ENCODE data around the gene ZFAND2A. TPM values are rescaled to one million over a fixed set of nuclear protein-coding genes. Genes with fewer than 3 reads are reported as not detected.

Gene ZFAND2A
- total and polyA plus RNA-seq, 4 donors: 17.3 to 44.3 (median 30.0) TPM

DNA sequence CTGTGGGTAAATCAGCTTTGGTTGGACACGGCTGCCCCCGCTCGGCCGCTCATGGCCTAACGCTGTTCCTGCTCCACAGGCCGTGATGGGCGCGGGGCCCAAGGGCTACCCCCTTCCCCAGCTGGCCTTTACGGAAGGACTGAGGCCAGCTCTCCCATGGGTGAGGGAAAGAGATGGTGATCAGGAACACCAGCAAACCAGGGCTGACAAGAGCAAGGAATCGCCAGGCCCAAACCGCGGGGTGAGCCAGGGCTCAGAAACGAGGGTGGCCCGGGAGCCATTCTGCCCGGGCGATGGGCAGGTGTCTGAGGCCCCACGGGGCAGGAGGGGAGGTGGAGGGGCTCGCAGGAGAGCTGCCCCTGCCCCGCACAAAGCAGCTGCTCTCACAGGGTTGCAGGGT lies 45.5 kb downstream of the ZFAND2A start:
- Histone ChIP-seq H3K36me3 (ENCODE audit: control insufficient read depth in 4 of 4, insufficient read depth in 4 of 4, low read length in 4 of 4) (peaks cover 0 to 5% (median under 1%) of the 10 kb centered on the region in 4 donors), H3K9me3 (ENCODE audit: control insufficient read depth in 4 of 4, insufficient read depth in 3 of 4, low read length in 3 of 4) (no peaks in the 10 kb centered on the region), H3K9ac (ENCODE audit: insufficient read depth in 1 of 2, low read length in 2 of 2) (no peak overlapping the region), H3K27me3 (ENCODE audit: control insufficient read depth in 3 of 3, insufficient read depth in 3 of 3, low read length in 2 of 3) (no peaks in the 10 kb centered on the region), H3K4me3 (no peak overlapping the region), H3K4me1 (ENCODE audit: control insufficient read depth in 5 of 5, insufficient read depth in 5 of 5, low read length in 5 of 5) (no peaks in the 10 kb centered on the region), H3K27ac (ENCODE audit: low read depth in 1 of 2, low read length in 1 of 2) (no peak overlapping the region)
- TF ChIP-seq, protein P1, sequence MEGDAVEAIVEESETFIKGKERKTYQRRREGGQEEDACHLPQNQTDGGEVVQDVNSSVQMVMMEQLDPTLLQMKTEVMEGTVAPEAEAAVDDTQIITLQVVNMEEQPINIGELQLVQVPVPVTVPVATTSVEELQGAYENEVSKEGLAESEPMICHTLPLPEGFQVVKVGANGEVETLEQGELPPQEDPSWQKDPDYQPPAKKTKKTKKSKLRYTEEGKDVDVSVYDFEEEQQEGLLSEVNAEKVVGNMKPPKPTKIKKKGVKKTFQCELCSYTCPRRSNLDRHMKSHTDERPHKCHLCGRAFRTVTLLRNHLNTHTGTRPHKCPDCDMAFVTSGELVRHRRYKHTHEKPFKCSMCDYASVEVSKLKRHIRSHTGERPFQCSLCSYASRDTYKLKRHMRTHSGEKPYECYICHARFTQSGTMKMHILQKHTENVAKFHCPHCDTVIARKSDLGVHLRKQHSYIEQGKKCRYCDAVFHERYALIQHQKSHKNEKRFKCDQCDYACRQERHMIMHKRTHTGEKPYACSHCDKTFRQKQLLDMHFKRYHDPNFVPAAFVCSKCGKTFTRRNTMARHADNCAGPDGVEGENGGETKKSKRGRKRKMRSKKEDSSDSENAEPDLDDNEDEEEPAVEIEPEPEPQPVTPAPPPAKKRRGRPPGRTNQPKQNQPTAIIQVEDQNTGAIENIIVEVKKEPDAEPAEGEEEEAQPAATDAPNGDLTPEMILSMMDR (IDR thresholded peaks at IDR 0.05; ENCODE audit: control extremely low read depth, extremely low read depth): no peak
- ATAC-seq (ENCODE audit: insufficient read depth, low FRiP score) (no peak), DNase-seq (no peak)
- WGBS, 2 donors: 92 to 97% methylated on average over 19 of the region's 19 CpGs

DNA sequence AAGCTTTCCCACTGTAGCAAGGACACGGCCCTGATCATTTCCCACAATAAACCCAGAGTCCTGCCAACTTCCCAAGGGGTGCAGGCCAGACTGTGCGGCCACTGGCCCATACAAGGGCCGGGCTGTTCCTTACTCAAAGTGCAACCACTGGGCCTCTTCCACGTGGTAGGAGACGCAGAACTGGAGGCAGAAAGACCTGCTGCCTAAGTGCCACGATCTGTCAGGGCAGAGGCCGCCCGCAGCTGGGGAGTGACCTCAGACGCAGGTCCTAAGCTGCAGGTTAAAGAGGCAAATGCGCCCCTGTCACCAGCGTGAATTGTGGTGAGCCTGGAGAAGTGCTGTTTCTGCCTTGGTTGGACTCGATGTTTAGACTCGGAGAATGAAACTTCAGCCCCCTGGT lies 45.9 kb downstream of the ZFAND2A start:
- no peaks in the 10 kb centered on the region for H3K4me1 ChIP-seq (ENCODE audit: control insufficient read depth in 5 of 5, insufficient read depth in 5 of 5, low read length in 5 of 5)
- 93 to 96% methylated on average over 13 of the region's 13 CpGs for WGBS, 2 donors
- H3K36me3 ChIP-seq (ENCODE audit: control insufficient read depth in 4 of 4, insufficient read depth in 4 of 4, low read length in 4 of 4): peaks cover 0 to 5% (median under 1%) of the 10 kb centered on the region in 4 donors
- no peaks in the 10 kb centered on the region for H3K9me3 ChIP-seq (ENCODE audit: control insufficient read depth in 4 of 4, insufficient read depth in 3 of 4, low read length in 3 of 4)
- no peak for ATAC-seq (ENCODE audit: insufficient read depth, low FRiP score)
- no peak overlapping the region for H3K9ac ChIP-seq (ENCODE audit: insufficient read depth in 1 of 2, low read length in 2 of 2)
- TF ChIP-seq, protein P1 (IDR thresholded peaks at IDR 0.05; ENCODE audit: control extremely low read depth, extremely low read depth): no peak
- no peak overlapping the region for H3K27ac ChIP-seq (ENCODE audit: low read depth in 1 of 2, low read length in 1 of 2)
- no peak overlapping the region for H3K4me3 ChIP-seq
- no peaks in the 10 kb centered on the region for H3K27me3 ChIP-seq (ENCODE audit: control insufficient read depth in 3 of 3, insufficient read depth in 3 of 3, low read length in 2 of 3)
- DNase-seq: no peak

DNA sequence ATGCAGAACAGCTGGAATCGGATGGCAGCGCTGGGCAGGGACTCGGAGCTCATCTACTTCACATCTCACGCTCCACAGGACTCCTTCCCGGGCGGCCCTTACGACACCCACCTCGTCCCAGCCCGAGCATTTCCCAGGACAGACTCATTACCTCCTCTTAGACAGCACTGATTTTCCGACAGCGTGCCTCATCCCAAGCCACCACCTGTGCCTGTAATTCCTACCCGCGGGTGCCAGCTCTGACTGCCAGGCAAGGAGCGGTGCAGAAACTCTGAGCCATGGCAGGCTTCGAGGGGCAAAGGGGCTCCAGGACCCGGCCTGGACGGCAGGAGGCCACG lies 46.5 kb downstream of the ZFAND2A start:
- Histone ChIP-seq H3K4me1 (ENCODE audit: control insufficient read depth in 5 of 5, insufficient read depth in 5 of 5, low read length in 5 of 5) (no peaks in the 10 kb centered on the region), H3K27me3 (ENCODE audit: control insufficient read depth in 3 of 3, insufficient read depth in 3 of 3, low read length in 2 of 3) (no peaks in the 10 kb centered on the region), H3K27ac (ENCODE audit: low read depth in 1 of 2, low read length in 1 of 2) (no peak overlapping the region), H3K4me3 (no peak overlapping the region), H3K9me3 (ENCODE audit: control insufficient read depth in 4 of 4, insufficient read depth in 3 of 4, low read length in 3 of 4) (no peaks in the 10 kb centered on the region), H3K9ac (ENCODE audit: insufficient read depth in 1 of 2, low read length in 2 of 2) (no peak overlapping the region), H3K36me3 (ENCODE audit: control insufficient read depth in 4 of 4, insufficient read depth in 4 of 4, low read length in 4 of 4) (peaks cover 0 to 5% (median under 1%) of the 10 kb centered on the region in 4 donors)
- TF ChIP-seq, protein P1 (IDR thresholded peaks at IDR 0.05; ENCODE audit: control extremely low read depth, extremely low read depth): no peak
- DNase-seq: no peak
- 95 to 98% methylated on average over 18 of the region's 18 CpGs for WGBS, 2 donors
- no peak for ATAC-seq (ENCODE audit: insufficient read depth, low FRiP score)

Data from lung (tissue), 12 donors.